Smooth muscle cell (in vitro differentiated cells): Measurements from ENCODE around the gene PSMD12. TPM values are rescaled to one million over a fixed set of nuclear protein-coding genes. Genes with fewer than 3 reads are reported as not detected.
"Not testable (repeated sequence)": the region's sequence is repeated elsewhere in the genome, so short reads cannot be mapped to it uniquely, and the experiment has no call there.

Source experiments
- DNase-seq: peaks from one replicate; lab custom pipeline; 2025; ENCODE audit not compliant: unreplicated experiment; lab: John Stamatoyannopoulos, UW
- H2AFZ ChIP-seq: fragments of 200-600 bp; sonication (generic); 2 replicates; pipeline ENCODE4 v1.6.0; 2016; ENCODE audit warnings: antibody characterized with exemption, low read depth, mild to moderate bottlenecking
- H3F3A ChIP-seq: fragments of 200-600 bp; sonication (generic); 2 replicates; pipeline ENCODE4 v1.6.0; 2017; ENCODE audit warnings: antibody characterized with exemption, low read depth
- H3K27ac ChIP-seq: fragments of 200-600 bp; sonication (generic); 2 replicates; pipeline ENCODE4 v1.5.1; 2016; ENCODE audit warnings: low read depth, mild to moderate bottlenecking
- H3K27me3 ChIP-seq: fragments of 200-600 bp; sonication (generic); 2 replicates; pipeline ENCODE4 v1.6.1; 2016; ENCODE audit warnings: low read depth, mild to moderate bottlenecking
- H3K36me3 ChIP-seq: fragments of 200-600 bp; sonication (generic); 2 replicates; pipeline ENCODE4 v1.5.1; 2016; ENCODE audit warnings: low read depth
- H3K4me1 ChIP-seq: fragments of 200-600 bp; sonication (generic); 2 replicates; pipeline ENCODE4 v1.5.1; 2016; ENCODE audit warnings: low read depth
- H3K4me2 ChIP-seq: fragments of 200-600 bp; sonication (generic); 2 replicates; pipeline ENCODE4 v1.6.0; 2016; ENCODE audit warnings: mild to moderate bottlenecking
- H3K4me3 ChIP-seq: fragments of 200-600 bp; sonication (generic); 2 replicates; pipeline ENCODE4 v1.5.1; 2016; ENCODE audit warnings: mild to moderate bottlenecking
- H3K79me2 ChIP-seq: fragments of 200-600 bp; sonication (generic); 2 replicates; pipeline ENCODE4 v1.6.0; 2016; ENCODE audit warnings: low read depth, mild to moderate bottlenecking
- H3K9ac ChIP-seq: fragments of 200-600 bp; sonication (generic); 2 replicates; pipeline ENCODE4 v1.6.0; 2016; ENCODE audit warnings: low read depth
- H3K9me3 ChIP-seq: fragments of 200-600 bp; sonication (generic); replicated peaks from 2 replicates; pipeline ENCODE4 v1.5.1; 2016; ENCODE audit warnings: low read depth
- H4K20me1 ChIP-seq: fragments of 200-600 bp; sonication (generic); 2 replicates; pipeline ENCODE4 v1.6.0; 2016; ENCODE audit warnings: low read depth
- CTCF ChIP-seq: fragments of 200-600 bp; sonication (generic); IDR thresholded peaks from 2 replicates; pipeline ENCODE4 v1.5.1; 2017; ENCODE audit warnings: borderline replicate concordance, mild to moderate bottlenecking, antibody characterized with exemption; ENCODE audit not compliant: insufficient read depth, poor library complexity, severe bottlenecking
- WGBS: methylation state at CpG from one replicate; pipeline ENCODE4 v1.1.7; 2016; ENCODE audit warnings: low lambda C conversion rate; 5-methylcytosine and 5-hydroxymethylcytosine counted together
- polyA plus RNA-seq: library from polyadenylated mRNA; unstranded; fragments of >200 nt; fragmentation: Nextera tagmentation; extraction: Ambion mirVana; gene quantifications from 2 replicates; pipeline ENCODE4 v1.2.1, GENCODE V29; 2016
- total RNA-seq: library from RNA; depleted of rRNA; stranded (reverse); fragments of >200 nt; gene quantifications from 2 replicates; pipeline ENCODE4 v1.2.3, GENCODE V29; 2014

PSMD12 gene
- total and polyA plus RNA-seq, 2 experiments from 2014 or later = 34.7 to 51.7 TPM

- H3K27me3 ChIP-seq = no peaks in the 10 kb centered on the region
- no peak for TF ChIP-seq CTCF
- no peak for DNase-seq
- H3K4me3 ChIP-seq = no peak overlapping the region
- no peaks in the 10 kb centered on the region for H3F3A ChIP-seq
- no peak overlapping the region for H2AFZ ChIP-seq
- no peaks in the 10 kb centered on the region for H3K36me3 ChIP-seq
- no peak overlapping the region for H3K4me2 ChIP-seq
- no peak overlapping the region for H3K27ac ChIP-seq
- H4K20me1 ChIP-seq = no peaks in the 10 kb centered on the region
- no peak overlapping the region for H3K9ac ChIP-seq
- no peaks in the 10 kb centered on the region for H3K79me2 ChIP-seq
- H3K9me3 ChIP-seq = no peaks in the 10 kb centered on the region
- no peaks in the 10 kb centered on the region for H3K4me1 ChIP-seq
Measured at GRCh38 chr17:67315865-67316264, 50.5 kb downstream of the PSMD12 start.

GRCh38 chr17:67312265-67312664 lies 54.1 kb downstream of the PSMD12 start:
- TF ChIP-seq CTCF = no peak
- H3K9ac ChIP-seq = no peak overlapping the region
- no peaks in the 10 kb centered on the region for H3K4me1 ChIP-seq
- WGBS = 90% methylated on average over 6 of the region's 6 CpGs
- no peak overlapping the region for H3K4me3 ChIP-seq
- H3K4me2 ChIP-seq = no peak overlapping the region
- H3K27me3 ChIP-seq = no peaks in the 10 kb centered on the region
- H3K36me3 ChIP-seq = no peaks in the 10 kb centered on the region
- no peaks in the 10 kb centered on the region for H4K20me1 ChIP-seq
- no peak overlapping the region for H3K27ac ChIP-seq
- no peaks in the 10 kb centered on the region for H3F3A ChIP-seq
- DNase-seq = no peak
- H2AFZ ChIP-seq = no peak overlapping the region
- H3K9me3 ChIP-seq = no peaks in the 10 kb centered on the region
- no peaks in the 10 kb centered on the region for H3K79me2 ChIP-seq

GRCh38 chr17:67311575-67311974 lies 54.8 kb downstream of the PSMD12 start:
- no peak overlapping the region for H3K27ac ChIP-seq
- TF ChIP-seq CTCF = no peak
- no peaks in the 10 kb centered on the region for H3K79me2 ChIP-seq
- no peak overlapping the region for H3K4me2 ChIP-seq
- no peak for DNase-seq
- H3K36me3 ChIP-seq = no peaks in the 10 kb centered on the region
- H4K20me1 ChIP-seq = no peaks in the 10 kb centered on the region
- H3K9me3 ChIP-seq = no peaks in the 10 kb centered on the region
- no peaks in the 10 kb centered on the region for H3K4me1 ChIP-seq
- H3F3A ChIP-seq = no peaks in the 10 kb centered on the region
- no peak overlapping the region for H3K9ac ChIP-seq
- no peaks in the 10 kb centered on the region for H3K27me3 ChIP-seq
- no peak overlapping the region for H3K4me3 ChIP-seq
- 74% methylated on average over 4 of the region's 4 CpGs for WGBS
- H2AFZ ChIP-seq = no peak overlapping the region

GRCh38 chr17:67310406-67310805 lies 56.0 kb downstream of the PSMD12 start:
- 96% methylated on average over 10 of the region's 10 CpGs for WGBS
- no peak overlapping the region for H3K4me3 ChIP-seq
- no peaks in the 10 kb centered on the region for H3K79me2 ChIP-seq
- H3K27me3 ChIP-seq = no peaks in the 10 kb centered on the region
- H3K36me3 ChIP-seq = no peaks in the 10 kb centered on the region
- H3F3A ChIP-seq = no peaks in the 10 kb centered on the region
- no peak overlapping the region for H2AFZ ChIP-seq
- H3K4me2 ChIP-seq = no peak overlapping the region
- no peak overlapping the region for H3K27ac ChIP-seq
- DNase-seq = no peak
- TF ChIP-seq CTCF = no peak
- no peaks in the 10 kb centered on the region for H3K9me3 ChIP-seq
- H3K9ac ChIP-seq = no peak overlapping the region
- no peaks in the 10 kb centered on the region for H3K4me1 ChIP-seq
- no peaks in the 10 kb centered on the region for H4K20me1 ChIP-seq

- H3K4me2 ChIP-seq, H3K27ac ChIP-seq: not testable (repeated sequence)
- 67% methylated on average over 10 of the region's 10 CpGs for WGBS
Measured at GRCh38 chr17:67305446-67306235, 60.7 kb downstream of the PSMD12 start.

More at GRCh38 chr17:67305446-67306235, 60.7 kb downstream of the PSMD12 start:
- H3K27me3 ChIP-seq, H3F3A ChIP-seq, H4K20me1 ChIP-seq, H3K9me3 ChIP-seq, H3K9ac ChIP-seq, H3K4me3 ChIP-seq, DNase-seq, H3K4me1 ChIP-seq, H3K79me2 ChIP-seq, H3K36me3 ChIP-seq, H2AFZ ChIP-seq: not testable (repeated sequence)
